ENCODE data around the gene CMTM1. TPM values are rescaled to one million over a fixed set of nuclear protein-coding genes. Genes with fewer than 3 reads are reported as not detected.
"Not testable (repeated sequence)": the region's sequence is repeated elsewhere in the genome, so short reads cannot be mapped to it uniquely, and the experiment has no call there.

The CMTM1 gene
- total RNA-seq, 1 donor from 2014 or later, result 5.0 TPM

- TF ChIP-seq CTCF (conservative IDR thresholded peaks at IDR 0.05; ENCODE audit: low read depth, low read length), result no peak
- no peak for DNase-seq (ENCODE audit: low read depth)
Observed at GRCh38 chr16:66563574-66564334, 2.5 kb upstream of the CMTM1 start.

GRCh38 chr16:66567270-66567669, 1.0 kb downstream of the CMTM1 start:
- not testable (repeated sequence) for H3K4me3 ChIP-seq (ENCODE audit: low read depth, low read length); DNase-seq (ENCODE audit: low read depth)

More at GRCh38 chr16:66563574-66564334, 2.5 kb upstream of the CMTM1 start:
- H3K4me3 ChIP-seq (ENCODE audit: low read depth, low read length), result no peak overlapping the region

GRCh38 chr16:66568355-66568754, 2.1 kb downstream of the CMTM1 start:
- no peak for DNase-seq (ENCODE audit: low read depth)
- TF ChIP-seq CTCF (conservative IDR thresholded peaks at IDR 0.05; ENCODE audit: low read depth, low read length), result no peak
- no peak overlapping the region for H3K4me3 ChIP-seq (ENCODE audit: low read depth, low read length)

GRCh38 chr16:66569131-66569530, 2.9 kb downstream of the CMTM1 start:
- no peak overlapping the region for H3K4me3 ChIP-seq (ENCODE audit: low read depth, low read length)
- TF ChIP-seq CTCF (conservative IDR thresholded peaks at IDR 0.05; ENCODE audit: low read depth, low read length), result no peak
- DNase-seq (ENCODE audit: low read depth), result no peak

GRCh38 chr16:66569827-66570405, 3.7 kb downstream of the CMTM1 start:
- DNase-seq (ENCODE audit: low read depth), result no peak
- no peak overlapping the region for H3K4me3 ChIP-seq (ENCODE audit: low read depth, low read length)
- TF ChIP-seq CTCF (conservative IDR thresholded peaks at IDR 0.05; ENCODE audit: low read depth, low read length), result no peak

- no peak for TF ChIP-seq CTCF (conservative IDR thresholded peaks at IDR 0.05; ENCODE audit: low read depth, low read length)
- no peak for DNase-seq (ENCODE audit: low read depth)
- no peak overlapping the region for H3K4me3 ChIP-seq (ENCODE audit: low read depth, low read length)
Observed at GRCh38 chr16:66572356-66572755, 6.1 kb downstream of the CMTM1 start.

GRCh38 chr16:66574081-66574480, 7.8 kb downstream of the CMTM1 start:
- no peak for TF ChIP-seq CTCF (conservative IDR thresholded peaks at IDR 0.05; ENCODE audit: low read depth, low read length)
- DNase-seq (ENCODE audit: low read depth), result no peak

More at GRCh38 chr16:66574081-66574480, 7.8 kb downstream of the CMTM1 start:
- no peak overlapping the region for H3K4me3 ChIP-seq (ENCODE audit: low read depth, low read length)
